WTC11 (cell line): Measurements from ENCODE around the gene SMTN. TPM values are rescaled to one million over a fixed set of nuclear protein-coding genes. Genes with fewer than 3 reads are reported as not detected.

Source experiments
- ATAC-seq: fragments of 200-7000 bp; cut with Tn5 transposase; 2 replicates; pipeline ENCODE4 v1.10.0; 2021; ENCODE audit warnings: mild to moderate bottlenecking, moderate library complexity
- CTCF ChIA-PET: fragments of 300-600 bp; sonication (Branson Sonifier 250); formaldehyde crosslinking; loops from one replicate; lab custom pipeline; 2021; ENCODE audit warnings: antibody characterized with exemption; lab: Charles Lee
- POLR2A ChIA-PET: fragments of 350-600 bp; sonication (Branson Sonifier 250); formaldehyde crosslinking; loops from one replicate; lab custom pipeline; 2021; ENCODE audit warnings: antibody characterized with exemption; lab: Charles Lee
- DNase-seq: peaks from one replicate; pipeline ENCODE4 v3.0.0; 2021; ENCODE audit warnings: low spot score
- H3K27ac Mint-ChIP-seq: 2 replicates; pipeline ENCODE4 v1.8.0; 2021; ENCODE audit warnings: mixed read lengths
- H3K27me3 Mint-ChIP-seq: 2 replicates; pipeline ENCODE4 v1.8.0; 2021; ENCODE audit warnings: low read depth, mild to moderate bottlenecking, moderate library complexity, mixed read lengths
- H3K36me3 Mint-ChIP-seq: 2 replicates; pipeline ENCODE4 v1.8.0; 2021; ENCODE audit warnings: mixed read lengths
- H3K4me1 Mint-ChIP-seq: 2 replicates; pipeline ENCODE4 v1.8.0; 2022; ENCODE audit warnings: mixed read lengths
- H3K4me3 Mint-ChIP-seq: 2 replicates; pipeline ENCODE4 v1.8.0; 2021; ENCODE audit warnings: mild to moderate bottlenecking, moderate library complexity, mixed read lengths
- H3K9me3 Mint-ChIP-seq: 2 replicates; pipeline ENCODE4 v1.8.0; 2021; ENCODE audit warnings: mixed read lengths
- AFF4 ChIP-seq: sonication (generic); formaldehyde crosslinking; IDR thresholded peaks from 2 replicates; pipeline ENCODE4 v1.8.1; 2023; ENCODE audit warnings: mild to moderate bottlenecking, missing genetic modification reagents, borderline replicate concordance
- ATF1 ChIP-seq: sonication (generic); formaldehyde crosslinking; IDR thresholded peaks from 2 replicates; pipeline ENCODE4 v1.8.1; 2023; ENCODE audit warnings: mild to moderate bottlenecking, moderate library complexity, missing genetic modification reagents
- ATF3 ChIP-seq: sonication (generic); formaldehyde crosslinking; conservative IDR thresholded peaks from 2 replicates; pipeline ENCODE4 v1.8.1; 2022; ENCODE audit warnings: mild to moderate bottlenecking, missing genetic modification reagents
- CDX4 ChIP-seq: fragments of 250-450 bp; sonication (Bioruptor Pico); IDR thresholded peaks from 2 replicates; pipeline ENCODE4 v1.9.0; 2021; ENCODE audit warnings: moderate library complexity, mild to moderate bottlenecking, inconsistent platforms, borderline replicate concordance
- CREM ChIP-seq: sonication (generic); formaldehyde crosslinking; IDR thresholded peaks from 2 replicates; pipeline ENCODE4 v1.8.1; 2022; ENCODE audit warnings: mild to moderate bottlenecking, missing genetic modification reagents, moderate library complexity
- E2F5 ChIP-seq: sonication (generic); formaldehyde crosslinking; IDR thresholded peaks from 2 replicates; pipeline ENCODE4 v1.8.1; 2022; ENCODE audit warnings: mild to moderate bottlenecking, moderate library complexity, missing genetic modification reagents
- ERG ChIP-seq: fragments of 250-450 bp; sonication (Bioruptor Pico); IDR thresholded peaks from 2 replicates; pipeline ENCODE4 v1.8.0; 2021; ENCODE audit warnings: mild to moderate bottlenecking
- ESRRA ChIP-seq: sonication (generic); formaldehyde crosslinking; IDR thresholded peaks from 2 replicates; pipeline ENCODE4 v1.8.1; 2022; ENCODE audit warnings: mild to moderate bottlenecking, missing genetic modification reagents, borderline replicate concordance
- ETV6 ChIP-seq: sonication (generic); formaldehyde crosslinking; IDR thresholded peaks from 2 replicates; pipeline ENCODE4 v1.8.1; 2022; ENCODE audit warnings: mild to moderate bottlenecking, missing genetic modification reagents
- JUN ChIP-seq: sonication (generic); formaldehyde crosslinking; IDR thresholded peaks from 2 replicates; pipeline ENCODE4 v1.8.0; 2023; ENCODE audit warnings: mild to moderate bottlenecking, missing genetic modification reagents
- KAT7 ChIP-seq: sonication (generic); formaldehyde crosslinking; IDR thresholded peaks from 2 replicates; pipeline ENCODE4 v1.8.1; 2023; ENCODE audit warnings: missing genetic modification reagents, mild to moderate bottlenecking, borderline replicate concordance
- OVOL2 ChIP-seq: fragments of 250-450 bp; sonication (Bioruptor Pico); IDR thresholded peaks from 2 replicates; pipeline ENCODE4 v1.9.0; 2021; ENCODE audit warnings: mild to moderate bottlenecking, borderline replicate concordance
- TP53 ChIP-seq: sonication (generic); formaldehyde crosslinking; IDR thresholded peaks from 2 replicates; pipeline ENCODE4 v1.8.1; 2023; ENCODE audit warnings: mild to moderate bottlenecking, missing genetic modification reagents
- ZNF263 ChIP-seq: sonication (generic); formaldehyde crosslinking; IDR thresholded peaks from 2 replicates; pipeline ENCODE4 v1.8.1; 2022; ENCODE audit warnings: low read depth, mild to moderate bottlenecking, moderate library complexity, missing genetic modification reagents
- ZNF281 ChIP-seq: sonication (generic); formaldehyde crosslinking; IDR thresholded peaks from 2 replicates; pipeline ENCODE4 v1.8.0; 2023; ENCODE audit warnings: mild to moderate bottlenecking, missing genetic modification reagents
- total RNA-seq: library from RNA; stranded (reverse); gene quantifications from 3 replicates; pipeline ENCODE4 v1.2.3, GENCODE V29; 2021

SMTN gene
- total RNA-seq, 1 experiment from 2014 or later = 34.5 TPM

GRCh38 chr22:31090217-31091085 is 9.3 kb downstream of the SMTN start:
- CTCF ChIA-PET = interaction anchor here (0.8 to 21.8 kb wide), 5 partner anchors 8 to 200 kb away, joined by 3 to 363 read pairs (median 4); partner anchors contain the start of genes SELENOM and TUG1
- Mint-ChIP-seq H3K4me3 (no peak overlapping the region), H3K4me1 (no peaks in the 10 kb centered on the region), H3K27ac (no peak overlapping the region), H3K36me3 (no peaks in the 10 kb centered on the region), H3K27me3 (no peaks in the 10 kb centered on the region), H3K9me3 (no peaks in the 10 kb centered on the region)
- TF ChIP-seq JUN (CRISPR knock-in tag) (no peak), ETV6 (CRISPR knock-in tag) (no peak), ERG (no peak), CDX4 (CRISPR knock-in tag) (no peak), E2F5 (CRISPR knock-in tag) (no peak), KAT7 (CRISPR knock-in tag) (no peak), CREM (CRISPR knock-in tag) (no peak), TP53 (CRISPR knock-in tag) (no peak), ZNF263 (CRISPR knock-in tag) (no peak), ESRRA (CRISPR knock-in tag) (no peak), ATF1 (CRISPR knock-in tag) (no peak), OVOL2 (no peak), ATF3 (CRISPR knock-in tag) (no peak), ZNF281 (no peak), AFF4 (CRISPR knock-in tag) (no peak)
- DNase-seq (no peak), ATAC-seq (no peak)
- POLR2A ChIA-PET = interaction anchor here (0.6 to 0.9 kb wide), 2 partner anchors 9 to 179 kb away, joined by 3 to 6 read pairs; no protein-coding TSS in a partner anchor
